Kidney (tissue), 14 donors: ENCODE results near the gene SERINC1. TPM values are rescaled to one million over a fixed set of nuclear protein-coding genes. Genes with fewer than 3 reads are reported as not detected.

Source experiments
- DNase-seq, 5 donors: peaks; one replicate each; pipeline ENCODE4 v3.0.0-alpha.2; 2013 to 2020
- FAIRE-seq: peaks from 2 replicates; lab custom pipeline; 2012; peaks lifted over from hg19 to GRCh38; lab: Jason Lieb, UNC
- H3K27ac ChIP-seq, 2 donors: one replicate each; pipeline ENCODE4 v1.7.0; 2013; ENCODE audit warnings: low read depth in 2 of 2, low read length in 2 of 2, inconsistent platforms in 1 of 2
- H3K27me3 ChIP-seq: one replicate; pipeline ENCODE4 v1.7.1; 2013; ENCODE audit warnings: low read length, inconsistent platforms; ENCODE audit not compliant: control insufficient read depth, insufficient read depth
- H3K36me3 ChIP-seq, 3 donors: one replicate each; pipeline versions ENCODE4 v1.7.0 to v1.7.1; 2013; ENCODE audit warnings: low read length in 3 of 3, control low read depth in 1 of 3, inconsistent platforms in 1 of 3; ENCODE audit not compliant: insufficient read depth in 3 of 3, control insufficient read depth in 2 of 3
- H3K4me1 ChIP-seq, 3 donors: one replicate each; pipeline versions ENCODE4 v1.7.0 to v1.7.1; 2013; ENCODE audit warnings: low read length in 3 of 3, inconsistent platforms in 1 of 3, low read depth in 1 of 3; ENCODE audit not compliant: control insufficient read depth in 2 of 3, insufficient read depth in 2 of 3
- H3K4me3 ChIP-seq, 3 donors: one replicate each; pipeline versions ENCODE4 v1.7.0 to v1.8.1; 2013; ENCODE audit warnings: low read length in 3 of 3, control low read depth in 1 of 3, inconsistent platforms in 1 of 3
- H3K9ac ChIP-seq, 3 donors: one replicate each; pipeline versions ENCODE4 v1.7.0 to v1.7.1; 2013; ENCODE audit warnings: low read length in 3 of 3, control low read depth in 1 of 3, inconsistent platforms in 1 of 3
- H3K9me3 ChIP-seq, 3 donors: one replicate each; pipeline versions ENCODE4 v1.7.0 to v1.7.1; 2013; ENCODE audit warnings: low read length in 3 of 3, control low read depth in 1 of 3, inconsistent platforms in 1 of 3; ENCODE audit not compliant: control insufficient read depth in 2 of 3, insufficient read depth in 1 of 3
- intact Hi-C: fragments of 100-400 bp; cut with DNase I; formaldehyde crosslinking; loops from one replicate; pipeline ENCODE4 v1.11.1; 2022
- polyA plus RNA-seq: library from polyadenylated mRNA; stranded (reverse); fragments of 350-450 nt; fragmentation: Illumina TruSeq; extraction: RNeasy Lipid Tissue Mini Kit (QIAGEN cat#74804); gene quantifications from one replicate; pipeline ENCODE4 v1.2.3, GENCODE V29; 2014; ENCODE audit warnings: low read depth, low replicate concordance; ENCODE audit not compliant: insufficient read depth
- total RNA-seq: library from RNA; stranded (reverse); fragmentation: NEBNext Ultra II Directional; extraction: Animal tissue kit (Norgen Biotek cat#: 25700); gene quantifications from one replicate; pipeline ENCODE4 v1.2.1, GENCODE V29; 2021
- TF ChIP-seq, protein P1 (sequence below): IDR thresholded peaks from 3 replicates; pipeline ENCODE4 v1.5.1; 2012; ENCODE audit warnings: mild to moderate bottlenecking, moderate library complexity, borderline replicate concordance; ENCODE audit not compliant: insufficient read depth; ENCODE audit errors: extremely low read depth
- donor health status: control.
- donor health status: control.
- donor health status: control.
- donor health status: control.
- donor health status: control.
- donor health status: DM: yes; HTN: yes; CAD: no.
- donor health status: Normal renal cell carcinoma (clear cell type).

The SERINC1 gene
- total and polyA plus RNA-seq, 2 donors from 2014 or later = 130 to 214 TPM

DNA sequence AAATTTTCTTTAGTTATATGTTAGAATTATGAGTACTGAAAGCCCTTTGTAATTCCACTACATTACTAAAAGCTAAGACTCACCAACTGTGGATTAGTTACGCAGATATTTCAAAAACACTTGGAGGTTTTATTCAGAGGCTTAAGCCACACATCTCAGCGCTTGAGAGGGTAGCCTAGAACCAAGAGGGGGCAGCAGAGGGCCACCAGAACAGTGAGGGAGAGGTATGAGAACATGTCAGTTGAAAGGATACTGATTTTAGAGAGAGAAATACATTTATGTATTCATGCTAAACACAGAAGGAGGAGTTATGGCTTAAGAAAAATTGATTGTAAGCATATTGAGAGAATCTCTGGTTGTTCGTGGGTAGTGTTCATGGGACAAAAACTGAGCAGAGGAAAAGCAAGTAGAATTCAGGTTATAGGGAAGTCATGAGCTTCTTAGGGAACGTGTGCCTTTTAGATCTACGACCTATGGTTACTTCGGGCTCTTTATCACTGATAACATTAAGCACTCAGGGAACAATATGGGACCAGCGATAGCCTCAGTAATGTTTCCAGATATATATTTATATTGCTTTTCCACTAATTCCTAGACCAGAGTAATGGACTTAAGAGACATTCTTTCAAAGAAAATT is 20.4 kb upstream of the SERINC1 start:
- FAIRE-seq (peak; percentile 90), DNase-seq (peak in 4 of 5 donors; percentile 53 to 86 (median 66))
- Histone ChIP-seq H3K27me3 (no peaks in the 10 kb centered on the region), H3K4me3 (no peak overlapping the region), H3K9me3 (no peaks in the 10 kb centered on the region), H3K27ac (no peak overlapping the region), H3K4me1 (no peaks in the 10 kb centered on the region), H3K9ac (no peak overlapping the region), H3K36me3 (no peaks in the 10 kb centered on the region)
- intact Hi-C loops = no loop called here
- TF ChIP-seq, protein P1, sequence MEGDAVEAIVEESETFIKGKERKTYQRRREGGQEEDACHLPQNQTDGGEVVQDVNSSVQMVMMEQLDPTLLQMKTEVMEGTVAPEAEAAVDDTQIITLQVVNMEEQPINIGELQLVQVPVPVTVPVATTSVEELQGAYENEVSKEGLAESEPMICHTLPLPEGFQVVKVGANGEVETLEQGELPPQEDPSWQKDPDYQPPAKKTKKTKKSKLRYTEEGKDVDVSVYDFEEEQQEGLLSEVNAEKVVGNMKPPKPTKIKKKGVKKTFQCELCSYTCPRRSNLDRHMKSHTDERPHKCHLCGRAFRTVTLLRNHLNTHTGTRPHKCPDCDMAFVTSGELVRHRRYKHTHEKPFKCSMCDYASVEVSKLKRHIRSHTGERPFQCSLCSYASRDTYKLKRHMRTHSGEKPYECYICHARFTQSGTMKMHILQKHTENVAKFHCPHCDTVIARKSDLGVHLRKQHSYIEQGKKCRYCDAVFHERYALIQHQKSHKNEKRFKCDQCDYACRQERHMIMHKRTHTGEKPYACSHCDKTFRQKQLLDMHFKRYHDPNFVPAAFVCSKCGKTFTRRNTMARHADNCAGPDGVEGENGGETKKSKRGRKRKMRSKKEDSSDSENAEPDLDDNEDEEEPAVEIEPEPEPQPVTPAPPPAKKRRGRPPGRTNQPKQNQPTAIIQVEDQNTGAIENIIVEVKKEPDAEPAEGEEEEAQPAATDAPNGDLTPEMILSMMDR = peak; percentile 76

DNA sequence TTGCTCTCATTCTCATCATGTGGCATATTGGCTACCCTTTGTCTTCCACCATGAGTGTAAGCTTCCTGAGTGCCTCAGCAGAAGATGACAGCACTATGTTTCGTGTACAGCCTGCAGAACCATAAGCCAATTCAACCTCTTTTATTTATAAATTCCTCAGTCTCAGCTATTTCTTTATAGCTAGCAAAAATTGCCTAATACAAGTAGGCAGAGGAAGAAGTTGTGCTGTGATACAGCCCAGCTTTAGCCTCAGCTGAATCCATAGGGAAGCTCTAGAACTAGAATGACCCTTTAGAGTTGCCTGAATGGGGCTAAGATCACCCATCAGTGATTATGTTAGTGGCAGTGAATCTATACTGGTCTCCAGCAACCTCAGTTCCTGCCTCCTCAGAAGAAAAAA is 19.0 kb upstream of the SERINC1 start:
- DNase-seq (no peak), FAIRE-seq (no peak)
- Histone ChIP-seq H3K9me3 (no peaks in the 10 kb centered on the region), H3K4me1 (no peaks in the 10 kb centered on the region), H3K27me3 (no peaks in the 10 kb centered on the region), H3K27ac (no peak overlapping the region), H3K9ac (no peak overlapping the region), H3K4me3 (no peak overlapping the region), H3K36me3 (no peaks in the 10 kb centered on the region)
- TF ChIP-seq, protein P1 = no peak
- intact Hi-C loops = no loop called here

DNA sequence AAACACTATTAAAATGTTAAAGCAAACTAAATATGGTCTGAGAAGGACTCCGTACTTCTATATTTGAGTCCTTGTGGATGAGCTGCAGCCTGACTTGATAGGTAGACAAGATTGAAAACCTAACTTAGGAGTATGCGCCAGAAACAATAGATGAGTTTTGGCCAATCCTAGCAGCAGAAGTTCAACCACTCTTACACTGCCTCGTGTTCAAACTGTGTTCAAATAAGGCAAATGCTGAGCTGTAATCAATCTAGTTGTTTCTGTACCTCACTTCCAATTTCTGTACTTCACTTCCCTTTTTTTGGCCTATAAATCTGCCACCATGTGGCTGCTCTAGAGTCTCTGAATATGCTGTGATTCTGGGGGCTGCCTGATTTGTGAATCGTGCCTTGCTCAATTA is 13.2 kb upstream of the SERINC1 start:
- no peak for DNase-seq
- intact Hi-C loops = no loop called here
- no peak overlapping the region for H3K9ac ChIP-seq
- H3K27me3 ChIP-seq = no peaks in the 10 kb centered on the region
- no peaks in the 10 kb centered on the region for H3K9me3 ChIP-seq
- H3K36me3 ChIP-seq = no peaks in the 10 kb centered on the region
- H3K27ac ChIP-seq = no peak overlapping the region
- no peak for FAIRE-seq
- no peak overlapping the region for H3K4me3 ChIP-seq
- TF ChIP-seq, protein P1 = no peak
- H3K4me1 ChIP-seq = no peaks in the 10 kb centered on the region

DNA sequence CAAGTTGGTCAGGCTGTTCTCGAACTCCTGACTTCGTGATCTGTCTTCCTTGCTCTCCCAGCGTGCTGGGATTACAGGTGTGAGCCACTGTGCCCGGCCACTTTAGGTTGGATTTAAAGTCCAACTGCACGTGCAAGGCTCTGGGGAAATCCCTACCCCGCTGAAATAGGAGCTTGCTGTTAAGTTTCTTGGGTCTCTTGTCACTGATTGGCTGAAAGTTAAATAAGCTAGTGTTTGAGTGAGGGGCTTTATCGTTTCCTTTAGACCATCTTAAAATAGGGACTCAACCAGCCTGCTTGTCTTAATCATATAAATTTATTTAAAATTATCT is 11.1 kb upstream of the SERINC1 start:
- Histone ChIP-seq H3K9me3 (no peaks in the 10 kb centered on the region), H3K9ac (no peak overlapping the region), H3K4me1 (no peaks in the 10 kb centered on the region), H3K4me3 (no peak overlapping the region), H3K27ac (no peak overlapping the region), H3K27me3 (no peaks in the 10 kb centered on the region), H3K36me3 (no peaks in the 10 kb centered on the region)
- FAIRE-seq (no peak), DNase-seq (no peak)
- intact Hi-C loops = no loop called here
- TF ChIP-seq, protein P1 = no peak
